Body of pancreas (tissue), 4 donors: ENCODE data around the gene FKBP1A.

Source experiments
- CTCF ChIP-seq, 7 experiments: fragments of 450-650 bp in 4 of 7; fragments of 200-600 bp in 3 of 7; sonication (generic) in 3 of 7; IDR thresholded peaks; one replicate each; pipeline ENCODE4 v1.5.1; 2016 to 2019; ENCODE audit warnings: antibody characterized with exemption in 7 of 7
- POLR2A ChIP-seq, 3 donors: fragments of 450-650 bp; IDR thresholded peaks; one replicate each; pipeline ENCODE4 v1.6.1; 2016; ENCODE audit warnings: antibody characterized with exemption in 3 of 3, mild to moderate bottlenecking in 2 of 3

DNA sequence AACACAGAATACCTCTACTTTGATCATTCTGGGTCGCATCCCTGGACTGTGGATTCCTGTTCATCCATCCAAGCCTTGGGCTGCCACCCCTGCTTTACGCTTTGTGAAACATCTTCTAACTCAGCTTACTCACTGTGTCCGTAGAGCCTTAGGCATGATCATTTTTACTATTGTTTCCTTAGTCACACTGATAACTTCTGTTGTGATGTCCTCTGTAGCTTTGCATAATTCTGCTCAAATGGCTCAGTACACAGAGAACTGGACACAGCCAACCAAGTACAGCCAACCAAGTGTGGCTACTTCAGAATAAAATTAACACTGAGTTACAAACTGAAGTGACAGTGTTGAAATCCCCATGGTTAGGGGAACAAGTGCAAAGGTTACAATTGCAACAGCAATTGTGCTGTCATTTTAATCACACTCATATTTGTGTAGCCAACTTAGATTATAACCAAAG is 8.6 kb upstream of the FKBP1A start:
- TF ChIP-seq CTCF (IDR thresholded peaks at IDR 0.05) (no peak), POLR2A (IDR thresholded peaks at IDR 0.05) (no peak)
